Ammon's horn (tissue), 1 donor: ENCODE data around the gene ALLC.
"Not testable (repeated sequence)": the region's sequence is repeated elsewhere in the genome, so short reads cannot be mapped to it uniquely, and the experiment has no call there.

ENCODE experiments used
- DNase-seq: peaks from one replicate; pipeline ENCODE4 v3.0.0-alpha.2; 2016; ENCODE audit warnings: low spot score

ALLC gene

GRCh38 chr2:3655871-3656761 is 1.9 kb upstream of the ALLC start:
- DNase-seq: no peak

GRCh38 chr2:3656762-3657721 is 958 bp upstream of the ALLC start:
- peak; percentile 56 for DNase-seq

- peak; percentile 45 for DNase-seq
These were observed 1.7 kb downstream of the ALLC start for GRCh38 chr2:3659447-3660432.

DNA sequence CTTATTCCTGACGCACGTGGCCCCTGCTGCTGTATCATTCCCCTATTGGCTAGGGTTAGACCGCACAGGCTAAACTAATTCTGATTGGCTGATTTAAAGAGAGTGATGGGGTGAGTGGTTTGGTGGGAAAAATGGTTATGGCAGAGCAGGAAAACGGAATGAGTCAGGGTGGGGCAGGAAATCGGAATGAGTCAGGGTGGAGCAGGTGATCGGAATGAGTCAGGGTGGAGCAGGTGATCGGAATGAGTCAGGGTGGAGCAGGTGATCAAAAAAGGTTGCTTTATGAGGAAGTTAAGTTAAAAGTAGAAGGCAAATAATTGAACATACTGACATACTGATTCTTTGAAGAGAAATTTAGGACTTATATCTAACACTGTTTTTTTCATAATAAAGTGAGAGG is 2.6 kb downstream of the ALLC start:
- not testable (repeated sequence) for DNase-seq

DNA sequence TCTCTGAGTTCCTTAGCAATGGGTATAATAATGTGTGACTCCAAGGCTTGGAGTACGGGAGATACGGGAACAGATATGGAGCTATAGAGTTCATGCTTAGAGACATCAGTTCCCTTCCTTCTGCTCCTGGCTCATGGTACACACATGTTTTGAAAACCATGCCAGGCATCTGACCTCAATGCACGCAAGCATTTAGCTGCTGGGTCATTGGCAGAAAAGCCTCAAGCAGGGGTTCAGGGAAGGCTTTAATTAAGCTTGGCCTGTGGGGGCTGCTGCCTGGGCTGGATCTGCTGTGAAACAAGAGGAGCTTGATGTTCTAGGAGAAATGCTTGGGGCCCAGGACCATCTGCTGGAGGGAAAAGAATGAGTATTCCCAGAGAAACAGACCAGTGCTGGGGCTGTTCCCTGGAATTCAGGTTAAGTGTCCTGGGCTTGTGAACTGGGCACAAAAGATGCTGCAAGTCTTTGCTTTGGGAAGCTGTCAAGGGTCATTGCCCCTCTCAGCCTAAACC is 3.2 kb downstream of the ALLC start:
- no peak for DNase-seq

DNA sequence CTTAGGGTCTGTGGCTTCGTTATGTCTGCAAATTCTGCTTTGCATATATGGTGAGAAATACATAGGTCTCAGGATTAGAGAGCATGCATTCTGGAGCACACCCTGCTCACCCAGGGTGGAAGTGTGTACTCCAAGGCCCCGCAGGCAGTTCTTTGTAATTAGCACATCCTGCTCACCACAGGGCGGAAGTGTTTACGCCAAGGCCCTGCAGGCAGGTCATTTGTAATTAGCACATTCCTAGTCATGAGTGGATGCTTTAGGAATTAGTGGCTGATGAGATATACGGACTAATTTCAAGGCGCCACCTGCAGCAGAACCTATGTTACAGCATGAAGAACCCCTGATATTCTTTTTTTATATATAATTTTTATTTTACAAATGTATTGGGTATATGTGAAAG is 4.2 kb downstream of the ALLC start:
- no peak for DNase-seq

DNA sequence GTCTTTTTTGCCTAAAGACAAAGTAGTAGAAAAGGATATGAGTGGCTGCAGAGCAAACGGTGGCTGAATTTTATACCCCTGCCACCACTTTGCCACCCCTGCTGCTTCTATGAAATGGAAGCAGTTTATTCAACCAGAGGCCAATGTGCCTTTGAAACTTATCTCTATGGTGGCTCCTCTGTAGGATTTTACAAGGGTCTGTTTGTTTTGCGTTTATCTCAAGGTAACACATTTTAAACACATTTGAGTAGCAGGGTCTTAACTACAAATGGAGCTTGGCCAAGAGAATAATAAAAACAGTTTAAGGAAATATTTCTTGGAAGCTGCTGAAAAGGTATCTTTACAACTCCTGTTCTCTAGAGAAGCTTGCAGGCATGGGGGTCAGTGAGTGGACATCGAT is 6.1 kb downstream of the ALLC start:
- DNase-seq: no peak

- DNase-seq: no peak
These were observed 6.9 kb downstream of the ALLC start for GRCh38 chr2:3664925-3665324.

- DNase-seq: no peak
These were observed 8.0 kb downstream of the ALLC start for GRCh38 chr2:3665886-3666612.

DNA sequence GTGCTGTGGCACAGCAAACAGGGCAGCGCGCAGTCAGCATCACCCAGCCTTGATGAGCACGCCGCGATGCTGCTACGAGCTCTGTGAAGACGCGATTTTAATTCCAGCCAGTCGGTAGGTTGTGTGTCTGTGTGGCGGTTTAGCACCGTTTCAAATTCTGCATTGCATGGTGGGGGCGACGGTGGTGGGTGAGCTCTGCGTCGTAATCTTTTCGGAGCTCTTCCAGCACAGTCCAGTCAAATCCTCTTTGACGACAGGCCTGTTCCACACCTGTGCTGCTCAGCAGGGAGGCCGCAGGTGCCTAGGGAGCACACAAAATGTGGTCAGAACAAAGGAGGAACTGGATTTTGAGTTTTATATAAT is 8.6 kb downstream of the ALLC start:
- no peak for DNase-seq

DNA sequence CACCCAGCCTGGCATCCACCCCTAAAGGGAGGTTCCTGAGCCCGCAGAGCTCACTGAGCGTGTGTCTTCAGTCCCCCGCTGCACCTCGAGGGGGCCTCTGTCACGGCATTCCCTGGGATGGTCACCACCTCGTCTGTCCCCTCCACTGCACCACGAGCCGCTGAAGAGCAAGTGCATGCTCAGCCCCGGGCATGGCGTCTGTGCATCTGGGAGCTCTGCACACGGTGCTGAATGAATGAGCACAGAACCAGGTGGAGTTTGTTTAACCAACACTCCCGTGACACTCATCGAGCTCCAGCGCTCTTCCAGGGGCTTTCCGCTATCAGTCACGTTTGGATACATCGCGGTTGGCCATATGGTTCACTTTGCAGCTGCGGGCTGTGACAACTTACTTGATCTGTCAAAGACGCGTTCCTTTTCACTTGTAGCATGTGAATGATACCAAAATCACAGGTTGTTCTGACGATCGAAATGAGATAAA is 9.2 kb downstream of the ALLC start:
- DNase-seq: peak; percentile 1

DNA sequence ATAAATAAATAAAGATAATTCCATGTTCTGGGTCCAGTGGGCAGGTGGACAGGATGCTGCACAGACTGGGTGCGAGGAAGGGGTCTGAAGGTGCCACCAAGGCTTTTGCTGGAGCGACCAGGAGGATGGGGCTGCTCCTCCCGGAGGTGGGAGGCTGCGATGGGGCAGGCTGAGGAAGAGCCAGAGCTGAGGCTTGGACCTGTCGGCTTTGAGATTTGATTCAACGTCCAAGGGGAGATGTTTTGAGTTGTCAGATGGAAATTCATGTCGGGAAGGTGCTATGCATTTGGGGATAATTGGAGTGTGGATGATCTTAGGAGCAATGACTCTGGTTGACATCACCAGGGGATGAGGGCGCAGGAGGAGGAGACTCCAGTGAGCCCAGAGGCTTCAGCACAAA is 11.7 kb downstream of the ALLC start:
- peak; percentile 1 for DNase-seq

- peak; percentile 1 for DNase-seq
These were observed 12.4 kb downstream of the ALLC start for GRCh38 chr2:3670376-3670775.

- peak; percentile 1 for DNase-seq
These were observed 12.9 kb downstream of the ALLC start for GRCh38 chr2:3670941-3671340.

GRCh38 chr2:3672861-3673678 is 15.1 kb downstream of the ALLC start:
- DNase-seq: no peak

GRCh38 chr2:3674066-3674845 is 16.3 kb downstream of the ALLC start:
- no peak for DNase-seq

DNA sequence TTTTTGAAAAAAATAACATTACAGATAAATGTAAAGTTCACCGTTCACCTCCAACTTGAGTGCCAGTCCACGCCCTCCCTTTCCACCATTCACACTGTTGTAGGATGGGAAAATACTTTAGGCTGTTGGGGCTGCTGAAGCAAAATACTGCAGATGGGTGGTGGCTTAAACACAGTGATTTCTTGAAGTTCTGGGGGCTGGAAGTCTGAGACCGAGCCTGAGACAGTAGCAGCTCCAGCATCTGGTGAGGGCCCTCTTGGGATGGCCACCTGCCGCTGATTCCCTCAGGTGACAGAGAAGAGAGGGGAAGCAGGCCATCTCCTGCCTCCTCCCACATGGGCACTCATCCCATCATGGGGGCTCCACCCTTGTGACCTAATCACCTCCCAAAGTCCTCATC is 17.7 kb downstream of the ALLC start:
- DNase-seq: no peak

DNA sequence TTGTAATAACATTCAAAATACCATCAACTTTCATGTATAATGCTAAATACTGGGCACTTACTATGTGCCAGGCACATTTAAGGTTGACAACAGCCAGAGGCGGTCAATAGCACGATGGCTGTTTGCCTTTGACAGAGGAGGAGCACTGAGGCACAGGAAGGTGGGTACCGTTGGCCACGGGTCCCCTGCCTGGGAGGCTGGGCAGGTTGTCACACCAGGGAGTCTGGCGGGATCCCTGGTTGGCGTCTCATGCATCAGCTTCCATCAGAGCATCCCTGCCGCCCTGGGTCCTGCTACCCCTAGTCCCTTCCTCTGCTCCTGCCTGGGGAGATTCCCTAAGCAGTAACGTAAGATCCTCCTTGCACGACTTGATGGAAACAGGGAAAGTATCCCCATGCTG is 19.4 kb downstream of the ALLC start:
- no peak for DNase-seq

DNA sequence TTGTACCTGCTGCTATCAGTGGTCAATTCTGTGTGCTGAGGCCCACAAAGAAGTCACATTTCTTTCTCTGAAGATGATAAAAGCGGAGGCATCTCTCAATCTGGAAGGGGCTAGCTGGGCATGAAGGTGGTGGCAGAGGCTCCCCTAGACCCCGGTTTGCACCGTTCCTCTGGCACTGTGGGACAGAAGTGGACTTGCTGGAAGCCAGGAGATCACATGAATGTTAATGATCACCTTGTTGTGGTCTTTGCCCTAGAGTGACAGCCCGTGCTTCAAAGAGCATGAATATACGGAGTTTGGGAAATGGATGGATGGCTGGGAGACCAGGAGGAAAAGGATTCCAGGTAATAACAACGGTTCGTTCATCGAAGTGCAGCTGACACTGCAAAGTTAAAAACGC is 20.2 kb downstream of the ALLC start:
- DNase-seq: no peak
